DMS153 (cell line): ENCODE measurements around the gene CFHR1.
"Not testable (repeated sequence)": the region's sequence is repeated elsewhere in the genome, so short reads cannot be mapped to it uniquely, and the experiment has no call there.

Source experiments
- DNase-seq: peaks from one replicate; lab custom pipeline; 2025; lab: John Stamatoyannopoulos, UW

The CFHR1 gene

DNA sequence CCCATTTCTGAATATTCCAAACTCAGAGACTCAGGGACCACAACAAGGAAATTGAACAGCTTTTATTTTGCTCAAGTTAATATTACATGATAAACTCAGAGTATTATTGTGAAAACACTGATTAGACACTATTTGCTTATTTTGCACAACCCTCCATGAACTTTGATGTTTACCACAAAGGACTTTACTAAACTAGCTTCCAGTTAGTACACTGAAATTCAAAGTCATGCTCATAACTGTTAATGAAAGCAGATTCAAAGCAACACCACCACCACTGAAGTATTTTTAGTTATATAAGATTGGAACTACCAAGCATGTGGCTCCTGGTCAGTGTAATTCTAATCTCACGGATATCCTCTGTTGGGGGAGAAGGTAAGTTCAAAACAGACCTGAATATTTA, at the start of gene CFHR1:
Gene CFHR1, plus strand, starts transcription at position 201 of the 400 bp plus-strand sequence. Its CDS starts 114 bp downstream, at position 315.
- DNase-seq, result not testable (repeated sequence)

DNA sequence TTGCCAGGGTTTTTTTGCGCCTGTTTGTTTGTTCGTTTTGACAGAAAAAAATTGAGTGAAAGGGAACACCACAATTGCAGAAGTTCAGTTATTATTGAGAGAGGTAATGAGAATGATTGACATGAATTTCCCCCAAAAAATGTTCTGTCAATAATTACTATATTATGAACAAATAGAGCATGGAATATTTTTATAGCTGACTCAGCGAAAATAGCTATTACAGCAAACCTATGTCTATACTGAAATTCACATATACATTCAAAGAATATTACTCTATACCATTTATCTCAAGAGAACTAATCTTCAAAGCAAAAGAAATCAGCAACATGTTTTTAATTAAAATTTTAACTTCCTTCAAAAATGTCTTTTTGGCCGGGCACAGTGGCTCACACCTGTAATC, 49.7 kb upstream of the CFHR1 start:
- DNase-seq, result not testable (repeated sequence)

DNA sequence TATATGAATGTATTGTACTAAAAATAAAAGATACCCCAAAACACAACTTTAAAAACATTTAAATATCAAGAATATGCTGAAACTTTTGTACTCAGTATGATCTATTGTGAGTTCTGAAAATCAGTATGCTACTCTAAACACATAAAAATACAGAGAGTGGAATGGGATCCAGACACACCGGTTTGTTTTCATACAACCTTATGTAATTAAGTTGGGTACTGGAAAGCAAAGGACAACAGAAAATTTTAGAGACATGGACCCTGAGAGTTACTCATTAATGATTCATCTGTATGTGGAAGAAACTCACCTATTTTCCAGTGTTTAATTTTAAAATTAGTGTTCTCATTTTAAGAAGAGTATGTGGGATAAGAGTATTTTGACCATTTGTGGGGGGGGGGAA, 45.8 kb upstream of the CFHR1 start:
- DNase-seq, result no peak

DNA sequence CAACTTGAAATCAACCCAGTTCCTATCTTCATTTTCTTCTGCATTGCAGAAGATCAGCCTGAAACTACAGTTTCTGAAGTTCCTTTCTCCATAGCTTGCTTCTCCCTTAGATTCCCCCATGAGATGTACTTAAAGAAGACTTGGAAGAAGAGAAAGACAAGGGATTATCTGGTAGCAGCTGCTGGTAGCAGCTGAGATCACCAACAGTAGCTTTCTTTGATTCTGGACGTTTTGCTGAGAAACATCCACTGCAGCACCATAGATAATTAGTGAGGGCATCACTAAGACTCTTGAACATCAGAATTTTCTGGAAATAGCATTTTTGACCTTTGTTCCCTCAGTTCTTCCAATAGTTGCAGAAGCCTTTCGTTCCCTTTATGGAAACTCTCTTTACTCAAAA, 45.4 kb upstream of the CFHR1 start:
- DNase-seq, result no peak

DNA sequence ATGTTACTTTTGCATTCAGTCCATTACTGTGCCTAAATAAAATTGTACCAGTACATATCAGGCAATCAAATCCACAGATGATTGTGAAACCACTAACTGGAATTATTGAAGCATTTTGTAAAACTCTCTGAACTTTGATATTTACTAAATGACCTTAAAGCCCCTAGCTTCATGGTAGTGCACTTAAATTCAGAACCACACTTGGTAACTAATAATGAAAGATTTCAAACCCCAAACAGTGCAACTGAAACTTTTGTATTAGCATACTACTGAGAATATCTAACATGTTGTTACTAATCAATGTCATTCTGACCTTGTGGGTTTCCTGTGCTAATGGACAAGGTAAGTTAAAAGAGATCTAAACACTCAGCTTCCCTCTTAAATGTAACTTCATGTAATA, 44.9 kb upstream of the CFHR1 start, which contains the start of gene CFHR3:
Gene CFHR3, plus strand, starts transcription at position 238 of the 400 bp plus-strand sequence. Its CDS starts 47 bp downstream, at position 285.
- DNase-seq, result no peak

DNA sequence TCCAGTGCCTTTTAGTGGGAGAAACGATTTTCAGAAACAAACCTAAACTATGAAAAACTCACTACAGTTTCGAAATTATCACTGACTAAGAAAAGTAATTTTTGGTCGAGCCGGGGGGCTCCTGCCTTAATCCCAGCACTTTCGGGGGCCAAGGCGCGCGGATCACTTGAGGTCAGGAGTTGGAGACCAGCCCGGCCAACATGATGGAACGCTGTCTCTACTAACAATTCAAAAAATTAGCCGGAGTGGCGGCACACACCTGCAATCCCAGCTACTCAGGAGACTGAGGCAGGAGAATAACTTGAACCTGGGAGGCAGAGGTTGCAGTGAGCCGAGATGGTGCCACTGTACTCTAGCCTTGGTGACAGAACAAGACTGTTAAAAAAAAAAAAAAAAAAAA, 41.9 kb upstream of the CFHR1 start:
- DNase-seq, result no peak

DNA sequence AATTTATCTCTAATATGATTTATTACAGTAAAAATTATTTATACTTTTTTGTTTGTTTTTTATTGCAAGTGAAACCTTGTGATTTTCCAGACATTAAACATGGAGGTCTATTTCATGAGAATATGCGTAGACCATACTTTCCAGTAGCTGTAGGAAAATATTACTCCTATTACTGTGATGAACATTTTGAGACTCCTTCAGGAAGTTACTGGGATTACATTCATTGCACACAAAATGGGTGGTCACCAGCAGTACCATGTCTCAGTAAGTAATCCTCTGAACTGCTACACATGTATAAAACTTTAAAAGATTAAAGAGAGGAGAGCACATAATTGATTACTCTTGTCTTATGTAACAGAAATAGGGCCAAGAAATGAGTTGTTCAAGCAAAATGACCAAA, 40.4 kb upstream of the CFHR1 start:
- no peak for DNase-seq

DNA sequence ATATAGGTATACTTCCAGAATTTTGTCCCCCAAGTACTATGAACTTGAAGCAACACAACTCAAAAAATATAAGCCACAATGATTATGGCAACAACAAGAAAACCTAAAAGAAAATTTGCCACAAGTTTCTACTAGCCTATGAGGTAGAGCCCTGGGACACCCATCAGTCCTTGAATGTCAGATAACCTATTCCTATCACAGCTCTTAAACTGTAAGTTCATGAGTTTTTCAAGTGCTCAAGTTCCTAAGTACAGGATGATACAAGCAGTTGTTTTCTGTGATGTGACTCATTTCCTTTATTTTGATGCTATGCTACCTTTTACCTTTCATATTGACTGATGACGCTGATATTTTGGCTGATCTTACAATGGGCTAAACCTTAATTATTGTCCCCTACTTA, 28.3 kb upstream of the CFHR1 start:
- DNase-seq, result not testable (repeated sequence)

DNA sequence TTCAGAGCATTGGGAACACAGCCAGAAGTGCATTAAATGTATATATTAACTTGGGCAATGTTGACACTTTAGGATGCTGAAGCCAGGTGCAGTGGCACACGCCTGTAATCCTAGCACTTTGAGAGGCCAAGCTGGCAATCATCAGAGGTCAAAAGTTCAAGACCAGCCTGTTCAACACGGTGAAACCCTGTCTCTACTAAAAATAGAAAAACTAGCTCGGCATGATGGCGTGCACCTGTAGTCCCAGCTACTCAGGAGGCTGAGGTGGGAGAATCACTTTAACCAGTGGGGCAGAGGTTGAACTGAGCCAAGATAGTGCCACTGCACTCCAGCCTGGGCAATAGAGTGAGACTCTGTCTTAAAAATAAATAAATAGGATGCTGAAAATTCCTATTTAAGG, 25.4 kb upstream of the CFHR1 start:
- DNase-seq, result not testable (repeated sequence)

DNA sequence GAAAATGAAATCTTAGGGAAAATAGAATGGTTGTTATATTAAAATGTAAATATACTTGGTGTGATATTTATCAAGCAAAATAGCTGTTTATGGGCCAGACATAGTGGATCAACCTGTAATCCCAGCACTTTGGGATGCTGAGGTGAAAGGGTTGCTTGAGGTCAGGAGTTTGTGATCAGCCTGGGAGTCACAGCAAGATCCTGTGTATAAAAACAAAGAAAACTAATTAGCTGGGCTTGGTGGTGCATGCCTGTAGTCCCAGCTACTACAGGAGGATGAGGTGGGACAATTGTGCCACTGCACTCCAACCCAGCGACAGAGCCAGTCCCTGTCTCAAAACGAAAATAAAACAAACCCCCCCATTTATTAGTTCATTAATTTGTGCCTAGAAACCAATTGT, 21.6 kb upstream of the CFHR1 start:
- no peak for DNase-seq

DNA sequence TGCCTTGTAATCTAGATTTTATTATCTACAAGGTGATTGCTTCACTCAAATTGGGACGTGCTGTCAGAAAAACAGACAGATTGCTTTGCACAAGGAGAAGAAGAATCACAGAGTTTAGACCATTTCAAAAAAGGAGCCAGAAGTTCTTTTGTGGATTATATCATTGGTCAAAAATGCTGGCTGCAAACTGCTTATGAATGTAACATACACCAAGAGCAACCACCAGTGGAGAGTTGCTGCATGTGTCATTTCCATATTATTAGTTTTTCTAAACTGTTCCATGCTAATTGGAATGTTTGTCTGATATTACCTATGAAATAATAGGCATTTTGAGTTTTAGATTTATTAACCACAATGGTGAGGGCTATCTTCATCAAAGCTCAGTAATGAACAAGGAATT, 17.6 kb upstream of the CFHR1 start:
- DNase-seq, result not testable (repeated sequence)

DNA sequence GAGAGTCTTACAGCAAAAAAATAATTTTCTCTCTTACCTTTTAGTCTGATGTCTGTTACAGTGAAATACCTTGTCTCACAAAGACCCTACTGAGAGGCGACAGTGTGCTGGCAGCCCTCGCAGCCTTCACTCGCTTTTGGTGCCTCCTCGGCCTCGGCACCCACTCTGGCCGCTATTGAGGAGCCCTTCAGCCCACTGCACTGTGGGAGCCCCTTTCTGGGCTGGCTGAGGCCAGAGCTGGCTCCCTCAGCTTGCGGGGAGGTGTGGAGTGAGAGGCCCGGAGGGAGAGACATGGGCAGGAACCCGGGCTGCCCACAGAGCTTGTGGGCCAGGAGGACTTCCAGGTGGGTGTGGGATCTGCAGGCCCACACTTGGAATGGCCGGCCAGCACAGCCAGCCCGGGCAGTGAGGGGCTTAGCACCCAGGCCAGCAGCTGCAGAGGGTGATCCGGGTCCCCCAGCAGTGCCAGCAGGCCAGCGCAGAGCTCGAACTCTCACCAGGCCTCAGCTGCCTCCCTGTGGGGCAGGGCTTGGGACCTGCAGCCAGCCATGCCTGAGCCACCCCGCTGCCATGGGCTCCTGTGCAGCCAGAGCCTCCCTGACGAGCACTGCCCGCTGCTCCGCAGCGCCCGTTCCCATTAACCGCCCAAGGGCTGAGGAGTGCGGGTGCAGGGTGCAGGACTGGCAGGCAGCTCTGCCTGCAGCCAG, 10.8 kb upstream of the CFHR1 start:
- no peak for DNase-seq

DNA sequence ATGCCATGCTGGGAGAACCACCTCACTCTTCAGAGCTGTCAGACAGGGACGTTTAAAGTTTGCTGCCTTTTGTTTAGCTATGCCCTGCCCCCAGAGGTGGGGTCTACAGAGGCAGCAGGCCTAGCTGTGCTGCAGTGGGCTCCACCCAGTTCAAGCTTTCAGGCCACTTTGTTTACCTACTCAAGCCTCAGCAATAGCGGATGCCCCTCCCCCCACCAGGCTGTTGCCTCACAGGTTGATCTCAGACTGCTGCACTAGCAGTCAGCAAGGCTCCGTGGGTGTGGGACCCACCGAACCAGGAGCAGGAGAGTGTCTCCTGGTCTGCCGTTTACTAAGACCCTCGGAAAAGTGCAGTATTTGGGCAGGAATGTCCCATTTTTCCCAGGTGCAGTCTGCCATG, 2.1 kb upstream of the CFHR1 start:
- DNase-seq, result peak; percentile 24

DNA sequence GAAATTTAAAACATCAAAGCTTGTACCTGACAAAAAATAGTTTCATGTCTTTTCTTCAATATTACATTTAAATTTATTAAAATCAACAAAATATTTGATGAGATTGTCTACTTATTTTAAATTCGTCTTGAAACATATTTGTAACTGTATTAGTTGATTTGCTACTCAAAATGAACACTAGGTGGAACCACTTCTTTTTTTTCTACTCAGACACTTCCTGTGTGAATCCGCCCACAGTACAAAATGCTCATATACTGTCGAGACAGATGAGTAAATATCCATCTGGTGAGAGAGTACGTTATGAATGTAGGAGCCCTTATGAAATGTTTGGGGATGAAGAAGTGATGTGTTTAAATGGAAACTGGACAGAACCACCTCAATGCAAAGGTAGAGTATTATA, 8.3 kb downstream of the CFHR1 start:
- not testable (repeated sequence) for DNase-seq

DNA sequence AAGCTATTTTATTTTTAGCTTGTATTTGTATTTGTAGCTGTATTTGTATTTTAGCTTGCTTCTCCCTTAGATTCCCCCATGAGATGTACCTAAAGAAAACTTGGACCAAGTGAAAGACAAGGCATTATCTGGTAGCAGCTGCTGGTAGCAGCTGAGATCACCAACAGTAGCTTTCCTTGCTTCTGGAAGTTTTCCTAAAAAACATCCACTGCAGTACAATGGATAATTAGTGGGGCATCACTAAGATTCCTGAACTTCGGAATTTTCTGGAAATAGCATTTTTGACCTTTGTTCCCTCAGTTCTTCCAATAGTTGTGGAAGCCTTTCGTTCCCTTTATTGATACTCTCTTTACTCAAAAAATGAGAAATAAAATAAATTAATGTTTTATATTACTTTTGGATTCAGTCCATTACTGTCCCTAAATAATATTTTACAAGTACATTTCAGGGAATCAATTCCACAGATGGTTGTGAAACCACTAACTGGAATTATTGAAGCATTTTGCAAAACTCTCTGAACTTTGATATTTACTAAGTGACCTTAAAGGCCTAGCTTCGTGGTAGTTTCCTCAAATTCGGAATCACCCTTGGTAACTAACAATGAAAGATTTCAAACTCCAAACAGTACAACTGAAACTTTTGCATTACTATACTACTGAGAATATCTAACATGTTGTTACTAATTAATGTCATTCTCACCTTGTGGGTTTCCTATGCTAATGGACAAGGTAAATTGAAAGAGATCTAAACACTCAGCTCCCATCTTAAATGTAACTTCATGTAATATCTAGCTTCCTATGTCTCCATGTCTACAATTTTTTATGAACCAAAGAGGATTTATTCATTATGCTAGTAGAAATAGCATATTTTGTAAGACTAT, 30.3 kb downstream of the CFHR1 start:
- DNase-seq, result not testable (repeated sequence)

DNA sequence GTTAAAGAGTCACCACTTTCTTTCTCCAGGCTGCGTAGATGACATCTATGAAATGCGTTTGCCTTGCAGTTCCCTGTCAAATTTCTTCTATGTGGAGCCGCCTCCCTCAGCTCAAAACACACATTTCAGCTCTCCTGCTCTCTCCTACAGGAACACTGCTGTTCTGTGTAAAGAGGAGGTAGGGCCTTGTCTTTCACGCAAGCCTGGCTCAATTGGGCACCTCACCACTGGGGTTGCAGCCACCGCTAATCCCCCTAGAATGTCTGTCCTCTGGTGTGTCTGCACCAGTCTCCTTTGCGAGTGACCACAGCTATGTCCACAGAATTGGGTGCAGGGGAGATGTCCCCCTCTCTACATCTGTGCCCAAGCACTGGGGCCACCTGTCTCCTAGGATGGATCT, 36.5 kb downstream of the CFHR1 start:
- no peak for DNase-seq

DNA sequence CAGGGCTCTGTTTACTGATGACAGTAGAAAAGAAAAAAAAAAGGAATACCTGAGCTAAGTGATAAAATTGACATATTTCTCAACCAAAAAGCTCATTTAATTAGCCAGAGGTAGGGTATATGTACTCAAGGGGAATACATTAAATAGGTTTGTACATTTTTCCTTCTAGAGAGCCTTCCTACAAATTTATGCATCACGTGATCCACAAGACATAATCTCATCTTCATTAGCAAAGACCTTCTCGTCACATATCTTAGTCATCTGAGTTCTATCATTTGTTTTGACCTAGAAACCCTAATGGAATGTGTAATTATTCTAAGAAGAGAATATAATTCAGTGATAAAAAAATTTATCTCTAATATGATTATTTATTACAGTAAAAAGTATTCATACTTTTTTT, 37.7 kb downstream of the CFHR1 start:
- no peak for DNase-seq

DNA sequence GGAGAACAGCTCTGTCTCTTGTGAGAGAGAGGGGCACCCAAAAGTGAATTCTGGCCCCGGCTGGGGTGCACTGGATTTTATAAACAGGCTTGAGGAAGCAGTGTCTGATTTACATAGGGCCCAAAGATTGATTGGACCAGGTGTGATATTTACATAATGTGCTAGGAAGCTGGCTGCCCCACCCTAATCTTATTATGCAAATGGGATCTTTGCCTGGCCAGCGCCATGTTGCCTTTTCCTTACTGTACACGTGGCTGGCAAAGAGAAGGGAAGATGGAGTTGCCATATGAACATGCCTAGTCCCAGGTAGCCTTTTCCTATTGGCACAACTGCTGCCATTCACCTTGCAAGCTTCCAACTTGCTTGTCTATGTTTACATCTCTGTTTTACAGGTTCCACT, 39.3 kb downstream of the CFHR1 start:
- DNase-seq, result no peak

DNA sequence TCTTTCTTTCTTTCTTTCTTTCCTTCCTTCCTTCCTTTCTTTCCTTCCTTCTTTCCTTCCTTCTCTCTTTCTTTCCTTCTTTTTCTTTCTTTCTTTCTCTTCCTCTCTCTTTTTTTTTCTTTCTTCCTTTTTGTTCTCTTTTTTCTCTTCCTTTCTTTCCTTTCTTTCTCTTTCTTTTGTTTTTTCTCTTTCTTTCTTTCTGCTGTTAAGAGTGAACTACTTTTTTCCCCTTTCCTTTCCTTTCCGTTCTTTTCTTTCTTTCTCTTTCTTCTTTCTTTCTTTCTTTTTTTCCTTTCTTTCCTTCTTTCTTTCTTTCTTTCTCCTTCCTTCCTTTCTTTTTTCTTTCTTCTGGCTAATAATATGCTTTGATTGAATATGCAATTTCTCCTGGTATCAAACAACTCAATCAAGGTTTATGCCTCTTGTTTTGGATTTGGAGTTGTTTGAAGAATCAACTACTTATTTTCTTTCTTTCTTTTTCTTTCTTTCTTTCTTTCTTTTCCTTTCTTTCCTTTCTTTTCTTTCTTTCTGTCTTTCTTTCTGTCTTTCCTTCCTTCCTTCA, 40.9 kb downstream of the CFHR1 start:
- no peak for DNase-seq

DNA sequence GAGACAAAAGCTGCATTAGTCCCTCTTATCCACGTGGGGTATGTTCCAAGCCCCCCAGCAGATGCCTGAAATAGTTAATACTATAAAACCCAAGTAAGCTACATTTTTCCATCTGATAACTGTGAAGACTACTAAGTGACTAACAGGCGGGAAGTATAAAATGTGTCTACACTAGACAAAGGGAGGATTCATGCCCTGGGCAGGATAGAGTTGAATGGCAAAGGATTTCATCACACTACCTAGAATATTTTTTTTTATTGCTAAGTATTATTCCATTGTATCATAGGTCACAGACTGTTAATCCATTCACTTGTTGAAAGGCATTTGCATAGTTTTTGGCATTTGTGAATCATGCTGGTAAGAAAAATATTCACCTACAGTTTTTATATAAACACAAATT, 41.9 kb downstream of the CFHR1 start:
- no peak for DNase-seq

DNA sequence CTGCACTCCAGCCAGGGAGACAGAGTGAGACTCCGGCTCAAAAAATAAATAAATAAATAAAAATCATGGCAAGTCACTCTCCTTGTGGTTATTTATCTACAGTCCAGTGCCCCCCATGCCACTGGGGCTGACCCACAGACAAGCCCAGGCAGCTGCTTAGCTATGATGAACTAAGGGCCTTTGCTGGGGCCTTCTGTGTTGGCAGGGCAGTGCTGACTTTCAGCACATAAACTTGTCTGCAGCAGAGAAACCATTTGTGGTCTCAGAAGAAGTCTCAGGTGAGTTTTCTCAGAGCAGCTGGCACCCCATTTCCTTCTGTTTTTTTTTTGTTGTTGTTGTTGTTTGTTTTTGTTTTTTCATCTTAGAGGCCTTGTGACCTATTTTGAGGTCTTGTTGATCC, 47.4 kb downstream of the CFHR1 start:
- no peak for DNase-seq

DNA sequence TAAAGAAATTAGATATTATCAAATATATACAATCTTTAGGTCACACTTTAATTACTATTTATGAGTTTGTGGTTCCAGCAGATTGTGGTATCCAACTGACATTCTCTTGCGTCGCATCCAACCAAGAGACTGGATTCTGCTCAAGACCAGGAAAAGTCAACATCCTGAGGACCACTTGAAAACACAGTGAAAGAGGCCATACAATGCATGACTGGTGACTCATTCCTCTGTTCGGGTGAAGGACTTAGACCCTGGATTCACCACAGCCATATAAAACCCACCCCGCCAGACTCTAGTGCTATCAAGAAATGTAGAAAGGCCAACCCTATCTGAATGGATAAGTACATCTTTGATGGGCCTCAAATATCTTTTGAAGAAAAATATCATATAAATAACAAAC, 53.9 kb downstream of the CFHR1 start:
- peak; percentile 50 for DNase-seq

DNA sequence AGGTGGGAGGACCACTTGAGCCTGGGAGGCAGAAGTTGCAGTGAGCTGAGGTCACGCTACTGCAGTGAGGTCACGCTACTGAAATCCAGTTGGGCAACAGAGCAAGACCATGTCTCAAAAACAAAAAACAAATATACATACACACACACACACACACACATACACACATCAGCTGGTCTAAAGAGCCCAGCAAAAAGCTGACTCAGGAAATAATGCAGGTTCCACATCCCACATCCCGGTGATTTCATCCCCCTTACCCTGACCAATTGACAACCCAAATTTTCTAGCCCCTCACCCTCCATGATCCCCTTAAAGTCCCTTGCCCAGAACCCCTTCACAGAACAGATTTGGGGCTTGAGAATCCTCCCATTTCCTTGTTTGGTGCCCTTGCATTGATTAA, 56.4 kb downstream of the CFHR1 start:
- DNase-seq, result no peak
